Dedifferentiated amniotic fluid mesenchymal stem cell (primary cell): ENCODE results near the gene LRPAP1.
"Not testable (repeated sequence)": the region's sequence is repeated elsewhere in the genome, so short reads cannot be mapped to it uniquely, and the experiment has no call there.

Experiments used
- DNase-seq: peaks from one replicate; pipeline ENCODE4 v3.0.0-alpha.2; 2016; ENCODE audit errors: extremely low spot score

Gene LRPAP1

GRCh38 chr4:3518511-3518880, 13.7 kb downstream of the LRPAP1 start:
- no peak for DNase-seq

GRCh38 chr4:3517731-3518510, 14.3 kb downstream of the LRPAP1 start:
- no peak for DNase-seq

- DNase-seq, result no peak
These were observed 15.1 kb downstream of the LRPAP1 start for GRCh38 chr4:3516836-3517730.

DNA sequence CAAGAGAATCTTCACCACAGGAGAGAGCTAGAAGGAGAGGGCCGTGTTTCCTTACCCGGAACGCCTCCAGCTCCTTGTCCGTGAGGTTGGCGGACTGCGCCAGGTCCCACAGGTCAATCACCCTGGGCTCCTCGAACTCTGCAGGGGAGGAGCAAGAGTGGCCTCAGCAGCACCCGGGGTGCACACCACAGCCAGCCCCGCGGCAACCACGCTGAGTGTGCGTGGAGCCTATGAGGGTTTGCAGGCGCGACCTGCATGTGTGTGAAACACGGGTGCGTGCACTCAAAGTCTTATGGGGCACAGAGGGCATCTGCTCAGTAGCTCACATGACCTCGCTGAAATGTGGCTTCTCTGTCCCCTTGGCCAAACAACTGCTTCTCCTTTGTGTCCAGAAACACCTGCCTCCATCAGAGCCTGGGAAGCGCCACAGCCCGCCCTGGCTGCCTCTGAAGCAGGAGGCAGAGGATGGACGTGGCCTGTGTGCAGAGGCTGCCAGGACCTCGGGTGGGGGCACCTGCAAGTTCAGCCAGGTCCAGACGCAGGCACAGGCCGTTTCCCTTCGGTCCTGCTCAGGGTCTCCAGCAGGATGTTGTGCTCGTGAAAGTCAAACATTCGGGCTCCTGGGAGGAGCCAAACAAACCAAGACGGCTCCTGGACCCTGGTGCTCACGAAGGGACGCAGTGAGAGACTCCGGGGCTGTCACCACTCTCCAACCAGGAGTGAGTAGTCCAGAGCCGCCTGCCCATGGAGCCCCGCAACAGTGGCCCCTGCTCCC, 16.0 kb downstream of the LRPAP1 start:
- DNase-seq, result no peak

DNA sequence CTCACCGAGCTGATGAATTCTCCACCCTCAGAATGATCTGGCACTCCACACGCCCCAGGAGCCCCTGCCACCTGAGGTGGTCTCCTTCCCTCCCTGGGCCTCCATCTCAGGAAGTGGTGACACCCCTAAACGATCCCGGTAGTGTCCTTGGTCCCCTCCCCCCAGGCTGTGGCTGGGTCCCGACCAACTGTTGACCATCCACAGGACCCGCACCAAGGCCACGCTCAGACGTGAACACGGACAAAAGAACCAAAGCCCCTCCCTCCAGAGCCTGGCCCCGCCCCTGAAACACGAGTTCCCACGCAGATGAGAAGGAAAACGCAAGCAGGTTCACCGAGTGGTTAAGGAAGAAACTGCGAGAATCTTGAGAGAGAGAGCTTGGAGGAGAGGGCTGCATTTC, 16.6 kb downstream of the LRPAP1 start:
- DNase-seq, result no peak

- no peak for DNase-seq
These were observed 17.3 kb downstream of the LRPAP1 start for GRCh38 chr4:3514806-3515501.

DNA sequence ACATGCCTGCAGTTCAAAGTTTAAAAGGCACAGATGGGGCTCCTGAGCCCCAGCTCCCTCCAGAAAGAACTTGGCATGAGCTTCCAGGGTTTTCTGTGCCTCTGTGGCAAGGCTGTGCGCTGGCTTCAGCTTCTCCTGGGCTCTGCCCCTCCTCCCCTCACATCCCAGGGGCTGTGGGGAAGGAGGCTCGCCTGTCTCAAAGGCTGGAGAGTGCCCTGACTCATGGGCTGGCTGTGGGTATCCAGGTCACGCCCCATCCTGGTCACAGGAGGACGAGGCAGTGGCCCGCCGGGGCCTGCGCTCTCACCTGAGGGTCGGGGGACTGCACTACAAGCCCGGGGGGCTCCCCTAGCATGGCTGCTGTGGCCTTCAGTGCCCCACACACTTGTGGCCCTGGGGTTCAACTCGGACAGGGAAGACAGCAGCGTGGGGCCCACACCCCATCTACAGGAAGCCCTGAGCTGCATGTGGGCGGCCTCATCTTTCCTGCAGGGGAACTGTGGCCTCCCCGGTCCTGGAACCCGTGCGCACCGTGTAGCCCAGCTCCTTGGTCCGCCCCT, 17.9 kb downstream of the LRPAP1 start:
- DNase-seq, result no peak

- DNase-seq, result no peak
These were observed 18.4 kb downstream of the LRPAP1 start for GRCh38 chr4:3513807-3514206.

DNA sequence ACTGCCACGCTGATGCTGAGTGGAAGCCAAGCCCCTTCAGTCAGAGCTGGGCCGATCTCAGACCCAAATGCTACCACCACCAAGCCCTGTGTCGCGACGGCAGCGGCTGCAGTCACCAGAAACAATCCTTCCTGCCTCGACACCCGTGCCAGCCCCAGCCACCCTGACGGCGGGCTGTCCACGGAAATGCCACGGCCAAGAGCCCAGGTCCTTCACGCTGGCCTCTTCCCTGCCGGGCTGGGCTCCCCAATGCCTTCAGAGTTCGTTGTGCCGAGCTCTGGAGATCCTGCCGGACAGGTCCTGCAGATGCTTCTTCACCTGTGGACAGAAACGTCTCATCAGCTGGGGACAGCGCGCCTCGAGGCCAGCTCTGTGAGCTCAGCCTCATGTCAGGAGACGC, 19.5 kb downstream of the LRPAP1 start:
- no peak for DNase-seq

- no peak for DNase-seq
These were observed 19.9 kb downstream of the LRPAP1 start for GRCh38 chr4:3512279-3512678.

- not testable (repeated sequence) for DNase-seq
These were observed 20.6 kb downstream of the LRPAP1 start for GRCh38 chr4:3511601-3512000.

DNA sequence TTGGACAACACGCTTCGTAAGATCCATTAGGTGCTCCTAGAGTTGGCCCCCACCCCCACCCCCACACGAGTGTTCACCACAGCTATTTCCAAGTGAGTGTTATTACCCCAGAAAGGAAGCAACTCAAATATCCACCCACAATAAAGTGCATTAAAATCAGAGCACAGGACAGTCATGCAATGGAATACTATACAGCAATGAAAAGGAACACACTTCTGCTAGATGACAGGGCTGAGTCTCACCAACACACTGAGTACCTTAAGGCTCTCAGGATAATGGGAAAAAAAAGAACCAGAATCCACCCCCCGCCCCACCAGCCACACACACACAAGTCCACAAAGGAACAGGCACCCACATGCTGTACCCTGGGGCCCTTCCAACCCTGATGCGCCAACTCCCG, 21.0 kb downstream of the LRPAP1 start:
- DNase-seq, result no peak

- no peak for DNase-seq
These were observed 21.7 kb downstream of the LRPAP1 start for GRCh38 chr4:3510481-3510880.

DNA sequence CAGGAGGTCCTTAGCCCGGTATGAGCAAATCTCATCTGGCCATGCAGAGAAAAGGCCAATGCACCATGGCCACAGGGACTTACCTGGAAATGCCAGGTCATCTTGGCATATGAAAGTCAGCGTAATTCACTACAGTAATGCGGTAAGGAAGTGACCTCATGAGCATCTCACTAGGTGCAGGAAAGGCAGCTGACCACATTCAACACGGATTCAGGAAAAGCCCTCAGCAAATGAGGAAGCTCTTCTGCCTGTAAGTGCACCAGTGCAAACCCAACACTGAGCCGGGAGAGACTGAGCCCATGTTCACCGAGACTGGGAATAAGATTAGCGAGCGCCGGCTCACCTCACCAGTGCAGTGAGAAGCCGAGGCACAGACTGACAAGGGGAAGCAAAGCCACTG, 23.7 kb downstream of the LRPAP1 start:
- no peak for DNase-seq

GRCh38 chr4:3505231-3505630, 27.0 kb downstream of the LRPAP1 start:
- no peak for DNase-seq

GRCh38 chr4:3502941-3503936, 29.0 kb downstream of the LRPAP1 start:
- DNase-seq, result no peak

GRCh38 chr4:3501825-3502425, 30.3 kb downstream of the LRPAP1 start:
- DNase-seq, result no peak

- DNase-seq, result no peak
These were observed 30.9 kb downstream of the LRPAP1 start for GRCh38 chr4:3501126-3501824.

DNA sequence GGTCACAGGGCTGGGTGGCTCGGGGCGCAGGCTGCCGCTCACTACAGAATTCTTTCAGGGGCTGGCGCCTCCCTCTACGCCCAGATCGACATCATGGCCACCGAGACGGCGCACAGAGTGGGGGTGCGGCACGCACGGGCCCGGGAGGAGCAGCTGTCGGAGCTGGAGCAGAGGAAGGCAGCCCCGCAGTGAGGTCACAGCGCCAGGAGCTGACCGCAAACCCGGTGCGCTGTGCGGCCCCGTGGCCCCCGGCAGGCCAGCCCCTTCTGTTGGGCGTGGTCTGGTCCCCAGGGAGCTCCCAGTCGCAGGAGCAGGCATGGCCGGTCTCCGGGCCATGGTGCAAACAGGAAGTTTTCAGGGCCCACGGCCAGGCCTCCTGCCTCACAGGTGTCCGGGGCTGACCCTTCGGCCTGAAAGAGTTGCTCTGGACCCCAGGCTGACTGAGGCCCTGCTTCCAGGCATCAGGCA, 31.6 kb downstream of the LRPAP1 start:
- no peak for DNase-seq
